Endodermal cell (in vitro differentiated cells): Measurements from ENCODE around the gene MAGOH. TPM values are rescaled to one million over a fixed set of nuclear protein-coding genes. Genes with fewer than 3 reads are reported as not detected.
A peak's percentile ranks its signal among the peaks of the same experiment; 100 is the strongest.

Experiments
- DNase-seq: peaks from one replicate; pipeline ENCODE4 v3.0.0-alpha.2; 2017
- H3K27ac ChIP-seq: 2 replicates; pipeline ENCODE4 v1.5.1; 2013; ENCODE audit warnings: mild to moderate bottlenecking, low read depth, low read length, moderate library complexity
- H3K27me3 ChIP-seq: 2 replicates; pipeline ENCODE4 v1.6.1; 2013; ENCODE audit warnings: mild to moderate bottlenecking, low read length, moderate library complexity; ENCODE audit not compliant: insufficient read depth, control insufficient read depth, poor library complexity, severe bottlenecking
- H3K36me3 ChIP-seq: 2 replicates; pipeline ENCODE4 v1.7.0; 2013; ENCODE audit warnings: mild to moderate bottlenecking, low read length, moderate library complexity; ENCODE audit not compliant: control insufficient read depth, insufficient read depth
- H3K4me1 ChIP-seq: one replicate; pipeline ENCODE4 v1.7.0; 2013; ENCODE audit warnings: low read length; ENCODE audit not compliant: control insufficient read depth, insufficient read depth
- H3K4me3 ChIP-seq: 2 replicates; pipeline ENCODE4 v1.5.1; 2013; ENCODE audit warnings: mild to moderate bottlenecking, low read length, moderate library complexity
- H3K9ac ChIP-seq: 2 replicates; pipeline ENCODE4 v1.6.1; 2013; ENCODE audit warnings: mild to moderate bottlenecking, low read length, moderate library complexity; ENCODE audit not compliant: poor library complexity, severe bottlenecking; ENCODE audit errors: extremely low read depth
- H3K9me3 ChIP-seq: 2 replicates; pipeline ENCODE4 v1.6.1; 2013; ENCODE audit warnings: mild to moderate bottlenecking, low read length, moderate library complexity; ENCODE audit not compliant: control insufficient read depth
- H3K27ac Mint-ChIP-seq: 2 replicates; pipeline ENCODE4 v1.8.0; 2020; ENCODE audit warnings: mixed read lengths
- H3K27me3 Mint-ChIP-seq: 2 replicates; pipeline ENCODE4 v1.8.0; 2021; ENCODE audit warnings: mild to moderate bottlenecking, mixed read lengths; ENCODE audit not compliant: insufficient read depth
- H3K36me3 Mint-ChIP-seq: 2 replicates; pipeline ENCODE4 v1.8.0; 2020; ENCODE audit warnings: low read depth, mixed read lengths
- H3K4me1 Mint-ChIP-seq: 2 replicates; pipeline ENCODE4 v1.8.0; 2020; ENCODE audit warnings: mixed read lengths
- H3K4me3 Mint-ChIP-seq: 2 replicates; pipeline ENCODE4 v1.8.0; 2020; ENCODE audit warnings: mild to moderate bottlenecking, moderate library complexity, mixed read lengths
- H3K9me3 Mint-ChIP-seq: 2 replicates; pipeline ENCODE4 v1.8.0; 2020; ENCODE audit warnings: mild to moderate bottlenecking, mixed read lengths
- CTCF ChIP-seq: fragments of 200-600 bp; sonication (generic); conservative IDR thresholded peaks from 2 replicates; pipeline ENCODE4 v1.5.0; 2021; ENCODE audit warnings: antibody characterized with exemption, mild to moderate bottlenecking
- WGBS, 2 experiments: methylation state at CpG; one replicate each; pipeline versions ENCODE4 v1.1.5 to v1.1.7; 2013; ENCODE audit warnings: missing lambda C conversion rate in 2 of 2, mixed read lengths in 1 of 2; ENCODE audit not compliant: insufficient coverage in 1 of 2, insufficient read length in 1 of 2; 5-methylcytosine and 5-hydroxymethylcytosine counted together
- total RNA-seq, 2 donors: library from RNA; stranded (reverse); fragmentation: NEBNext Ultra II Directional in 1 of 2; extraction: Animal tissue kit (Norgen Biotek cat#: 25700) in 1 of 2; gene quantifications; 2 replicates in 1 of 2; 3 replicates in 1 of 2; pipeline ENCODE4 v1.2.1, GENCODE V29; 2021

The MAGOH gene
- total RNA-seq, 2 donors from 2014 or later = 59.1 to 74.7 TPM

GRCh38 chr1:53276153-53276901 lies 38.0 kb upstream of the MAGOH start:
- H3K27me3 Mint-ChIP-seq = no peaks in the 10 kb centered on the region
- Histone ChIP-seq H3K36me3 (peaks cover 20% of the 10 kb centered on the region), H3K27me3 (no peaks in the 10 kb centered on the region), H3K4me3 (no peak overlapping the region), H3K4me1 (no peaks in the 10 kb centered on the region), H3K9me3 (no peaks in the 10 kb centered on the region), H3K27ac (no peak overlapping the region), H3K9ac (no peak overlapping the region)
- no peak for TF ChIP-seq CTCF
- H3K4me1 Mint-ChIP-seq = no peaks in the 10 kb centered on the region
- WGBS, 2 experiments = 97% methylated on average over 34 to 48 of the region's 48 CpGs
- no peak for DNase-seq
- no peaks in the 10 kb centered on the region for H3K9me3 Mint-ChIP-seq
- peaks cover 47% of the 10 kb centered on the region for H3K36me3 Mint-ChIP-seq
- H3K27ac Mint-ChIP-seq = no peak overlapping the region
- H3K4me3 Mint-ChIP-seq = no peak overlapping the region

GRCh38 chr1:53275566-53275965 lies 37.2 kb upstream of the MAGOH start:
- Mint-ChIP-seq H3K4me1 (no peaks in the 10 kb centered on the region), H3K9me3 (no peaks in the 10 kb centered on the region), H3K4me3 (no peak overlapping the region), H3K36me3 (peaks cover 48% of the 10 kb centered on the region), H3K27ac (no peak overlapping the region), H3K27me3 (no peaks in the 10 kb centered on the region)
- Histone ChIP-seq H3K4me3 (no peak overlapping the region), H3K27me3 (no peaks in the 10 kb centered on the region), H3K9me3 (no peaks in the 10 kb centered on the region), H3K36me3 (peaks cover 26% of the 10 kb centered on the region), H3K4me1 (no peaks in the 10 kb centered on the region), H3K27ac (no peak overlapping the region), H3K9ac (no peak overlapping the region)
- no peak for DNase-seq
- 85 to 98% methylated on average over 2 to 3 of the region's 3 CpGs for WGBS, 2 experiments
- no peak for TF ChIP-seq CTCF

GRCh38 chr1:53274541-53275185 lies 36.3 kb upstream of the MAGOH start:
- no peak overlapping the region for H3K4me3 Mint-ChIP-seq
- Histone ChIP-seq H3K4me1 (no peaks in the 10 kb centered on the region), H3K9me3 (no peaks in the 10 kb centered on the region), H3K9ac (no peak overlapping the region), H3K27me3 (no peaks in the 10 kb centered on the region), H3K4me3 (no peak overlapping the region), H3K36me3 (peaks cover 35% of the 10 kb centered on the region), H3K27ac (no peak overlapping the region)
- H3K4me1 Mint-ChIP-seq = no peaks in the 10 kb centered on the region
- 94 to 98% methylated on average over 9 to 13 of the region's 13 CpGs for WGBS, 2 experiments
- no peaks in the 10 kb centered on the region for H3K9me3 Mint-ChIP-seq
- DNase-seq = no peak
- H3K36me3 Mint-ChIP-seq = peaks cover 47% of the 10 kb centered on the region
- no peaks in the 10 kb centered on the region for H3K27me3 Mint-ChIP-seq
- no peak for TF ChIP-seq CTCF
- peak overlapping the region; percentile 64 for H3K27ac Mint-ChIP-seq
